Activated CD8-positive, alpha-beta T cell treated with anti-CD3 and anti-CD28 coated beads, Interleukin-2, amount 10 ng/mL, durations not matched to agents 7 days and 5 days (primary cell): ENCODE measurements around the gene NEO1. TPM values are rescaled to one million over a fixed set of nuclear protein-coding genes. Genes with fewer than 3 reads are reported as not detected.

Experiments
- ATAC-seq: fragments of 150-1000 bp; cut with Tn5 transposase; one replicate; pipeline ENCODE4 v1.10.0; 2021; ENCODE audit warnings: moderate library complexity
- CTCF ChIA-PET: fragments of 350-600 bp; sonication (Branson Sonifier 250); formaldehyde crosslinking; loops from one replicate; lab custom pipeline; 2021; ENCODE audit warnings: antibody characterized with exemption; lab: Charles Lee
- POLR2A ChIA-PET: fragments of 350-600 bp; sonication (Branson Sonifier 250); formaldehyde crosslinking; loops from one replicate; lab custom pipeline; 2021; ENCODE audit warnings: antibody characterized with exemption; lab: Charles Lee
- DNase-seq: peaks from one replicate; pipeline ENCODE4 v3.0.0-alpha.2; 2020
- H3K27ac Mint-ChIP-seq: one replicate; pipeline ENCODE4 v1.8.0; 2021; ENCODE audit warnings: mild to moderate bottlenecking, mixed read lengths
- H3K27me3 Mint-ChIP-seq: one replicate; pipeline ENCODE4 v1.8.0; 2021; ENCODE audit warnings: low read depth, mixed read lengths
- H3K36me3 Mint-ChIP-seq: one replicate; pipeline ENCODE4 v1.8.0; 2021; ENCODE audit warnings: low read depth, mixed read lengths
- H3K4me1 Mint-ChIP-seq: one replicate; pipeline ENCODE4 v1.8.0; 2021; ENCODE audit warnings: low read depth, mixed read lengths
- H3K4me3 Mint-ChIP-seq: one replicate; pipeline ENCODE4 v1.8.0; 2021; ENCODE audit warnings: mild to moderate bottlenecking, mixed read lengths
- H3K9me3 Mint-ChIP-seq: one replicate; pipeline ENCODE4 v1.8.0; 2022; ENCODE audit warnings: mixed read lengths; ENCODE audit not compliant: insufficient read depth
- total RNA-seq, 2 experiments: library from RNA; stranded (reverse); gene quantifications; one replicate each; pipeline ENCODE4 v1.2.3, GENCODE V29; 2021

The NEO1 gene
- total RNA-seq, 2 experiments from 2014 or later = 0.78 to 1.7 TPM

GRCh38 chr15:73231661-73232419 lies 179.6 kb downstream of the NEO1 start:
- ChIA-PET POLR2A (no interaction called here), CTCF (interaction anchor here (4.4 kb wide), 1 partner anchor 11 kb away, joined by 23 read pairs; no protein-coding TSS in a partner anchor)

GRCh38 chr15:73232776-73233175 lies 180.5 kb downstream of the NEO1 start:
- ATAC-seq (no peak), DNase-seq (no peak)
- Mint-ChIP-seq H3K27me3 (peaks cover 14% of the 10 kb centered on the region), H3K27ac (no peak overlapping the region), H3K36me3 (no peaks in the 10 kb centered on the region), H3K9me3 (no peaks in the 10 kb centered on the region), H3K4me1 (no peaks in the 10 kb centered on the region), H3K4me3 (no peak overlapping the region)
- ChIA-PET POLR2A (no interaction called here), CTCF (interaction anchor here (0.8 to 4.4 kb wide), 2 partner anchors 10 to 33 kb away, joined by 3 to 23 read pairs; no protein-coding TSS in a partner anchor)

More at GRCh38 chr15:73231661-73232419, 179.6 kb downstream of the NEO1 start:
- ATAC-seq (no peak), DNase-seq (no peak)
- Mint-ChIP-seq H3K27ac (no peak overlapping the region), H3K4me3 (no peak overlapping the region), H3K36me3 (no peaks in the 10 kb centered on the region), H3K9me3 (no peaks in the 10 kb centered on the region), H3K27me3 (peaks cover 9% of the 10 kb centered on the region), H3K4me1 (no peaks in the 10 kb centered on the region)

GRCh38 chr15:73233623-73234022 lies 181.4 kb downstream of the NEO1 start:
- Mint-ChIP-seq H3K36me3 (no peaks in the 10 kb centered on the region), H3K9me3 (no peaks in the 10 kb centered on the region), H3K27me3 (peaks cover 14% of the 10 kb centered on the region), H3K4me1 (no peaks in the 10 kb centered on the region), H3K4me3 (no peak overlapping the region), H3K27ac (no peak overlapping the region)
- no peak for ATAC-seq
- POLR2A ChIA-PET = no interaction called here
- CTCF ChIA-PET = interaction anchor here (4.4 kb wide), 1 partner anchor 9 kb away, joined by 23 read pairs; no protein-coding TSS in a partner anchor
- DNase-seq = no peak

- H3K9me3 Mint-ChIP-seq = no peaks in the 10 kb centered on the region
These were observed 185.6 kb downstream of the NEO1 start for GRCh38 chr15:73237910-73238309.

GRCh38 chr15:73239564-73240215 lies 187.4 kb downstream of the NEO1 start:
- Mint-ChIP-seq H3K27me3 (peaks cover 5% of the 10 kb centered on the region), H3K4me1 (no peaks in the 10 kb centered on the region), H3K36me3 (no peaks in the 10 kb centered on the region), H3K4me3 (no peak overlapping the region), H3K27ac (no peak overlapping the region), H3K9me3 (no peaks in the 10 kb centered on the region)
- CTCF ChIA-PET = interaction anchor here (2.9 to 10.1 kb wide), 3 partner anchors 12 to 35 kb away, joined by 20 to 100 read pairs (median 96); no protein-coding TSS in a partner anchor
- POLR2A ChIA-PET = no interaction called here
- ATAC-seq (no peak), DNase-seq (no peak)

More at GRCh38 chr15:73237910-73238309, 185.6 kb downstream of the NEO1 start:
- H3K27ac Mint-ChIP-seq = no peak overlapping the region
- H3K4me1 Mint-ChIP-seq = no peaks in the 10 kb centered on the region
- H3K4me3 Mint-ChIP-seq = no peak overlapping the region
- ATAC-seq (no peak), DNase-seq (no peak)
- POLR2A ChIA-PET = interaction anchor here (0.6 kb wide), 1 partner anchor 1139 kb away, joined by 3 read pairs; no protein-coding TSS in a partner anchor
- H3K27me3 Mint-ChIP-seq = peaks cover 8% of the 10 kb centered on the region
- CTCF ChIA-PET = interaction anchor here (1.0 to 1.8 kb wide), 4 partner anchors 28 to 516 kb away, joined by 3 to 10 read pairs (median 3); no protein-coding TSS in a partner anchor
- no peaks in the 10 kb centered on the region for H3K36me3 Mint-ChIP-seq

- DNase-seq = peak; percentile 83
- Mint-ChIP-seq H3K36me3 (no peaks in the 10 kb centered on the region), H3K4me1 (no peaks in the 10 kb centered on the region), H3K4me3 (no peak overlapping the region), H3K27me3 (peaks cover 5% of the 10 kb centered on the region), H3K9me3 (no peaks in the 10 kb centered on the region), H3K27ac (no peak overlapping the region)
- ChIA-PET CTCF (interaction anchor here (0.9 to 10.1 kb wide), 29 partner anchors 9 to 547 kb away, joined by 3 to 100 read pairs (median 4); no protein-coding TSS in a partner anchor), POLR2A (no interaction called here)
- ATAC-seq = peak; percentile 51
These were observed 188.7 kb downstream of the NEO1 start for GRCh38 chr15:73240866-73241499.

- ATAC-seq = peak; percentile 74
- Mint-ChIP-seq H3K4me1 (no peaks in the 10 kb centered on the region), H3K36me3 (no peaks in the 10 kb centered on the region), H3K27ac (no peak overlapping the region), H3K4me3 (no peak overlapping the region), H3K9me3 (no peaks in the 10 kb centered on the region), H3K27me3 (peaks cover 2% of the 10 kb centered on the region)
- ChIA-PET CTCF (interaction anchor here (0.6 to 10.1 kb wide), 8 partner anchors 12 to 461 kb away, joined by 3 to 100 read pairs (median 10); no protein-coding TSS in a partner anchor), POLR2A (no interaction called here)
- DNase-seq = peak; percentile 38
These were observed 192.1 kb downstream of the NEO1 start for GRCh38 chr15:73244333-73244732.

- DNase-seq (no peak), ATAC-seq (no peak)
- no peaks in the 10 kb centered on the region for H3K36me3 Mint-ChIP-seq
- H3K9me3 Mint-ChIP-seq = no peaks in the 10 kb centered on the region
- H3K4me3 Mint-ChIP-seq = no peak overlapping the region
- H3K4me1 Mint-ChIP-seq = no peaks in the 10 kb centered on the region
- POLR2A ChIA-PET = no interaction called here
- no peak overlapping the region for H3K27ac Mint-ChIP-seq
- peaks cover 2% of the 10 kb centered on the region for H3K27me3 Mint-ChIP-seq
- CTCF ChIA-PET = interaction anchor here (0.8 to 10.1 kb wide), 4 partner anchors 12 to 28 kb away, joined by 3 to 100 read pairs (median 50); no protein-coding TSS in a partner anchor
These were observed 194.2 kb downstream of the NEO1 start for GRCh38 chr15:73246439-73246838.

GRCh38 chr15:73246898-73247297 lies 194.6 kb downstream of the NEO1 start:
- Mint-ChIP-seq H3K9me3 (no peaks in the 10 kb centered on the region), H3K27ac (no peak overlapping the region), H3K27me3 (peaks cover 2% of the 10 kb centered on the region), H3K36me3 (no peaks in the 10 kb centered on the region), H3K4me3 (no peak overlapping the region), H3K4me1 (no peaks in the 10 kb centered on the region)
- ATAC-seq = no peak
- ChIA-PET POLR2A (no interaction called here), CTCF (interaction anchor here (1.2 to 10.1 kb wide), 4 partner anchors 11 to 457 kb away, joined by 3 to 100 read pairs (median 50); no protein-coding TSS in a partner anchor)
- DNase-seq = no peak

GRCh38 chr15:73247331-73247730 lies 195.1 kb downstream of the NEO1 start:
- DNase-seq = no peak
- Mint-ChIP-seq H3K9me3 (no peaks in the 10 kb centered on the region), H3K36me3 (no peaks in the 10 kb centered on the region), H3K4me3 (no peak overlapping the region), H3K27me3 (peaks cover 2% of the 10 kb centered on the region), H3K27ac (no peak overlapping the region), H3K4me1 (no peaks in the 10 kb centered on the region)
- no peak for ATAC-seq
- CTCF ChIA-PET = interaction anchor here (1.2 to 10.1 kb wide), 4 partner anchors 11 to 457 kb away, joined by 3 to 100 read pairs (median 10); no protein-coding TSS in a partner anchor
- POLR2A ChIA-PET = no interaction called here

- Mint-ChIP-seq H3K9me3 (no peaks in the 10 kb centered on the region), H3K4me3 (no peak overlapping the region), H3K27ac (no peak overlapping the region), H3K4me1 (no peaks in the 10 kb centered on the region), H3K36me3 (no peaks in the 10 kb centered on the region), H3K27me3 (peaks cover 2% of the 10 kb centered on the region)
- no peak for DNase-seq
- no peak for ATAC-seq
- ChIA-PET POLR2A (no interaction called here), CTCF (interaction anchor here (0.8 to 3.7 kb wide), 4 partner anchors 9 to 24 kb away, joined by 3 to 16 read pairs (median 4); no protein-coding TSS in a partner anchor)
These were observed 197.2 kb downstream of the NEO1 start for GRCh38 chr15:73249499-73249898.
